Activated T-cell treated with anti-CD3 and anti-CD28 coated beads, Interleukin-2, amount 50 U/mL, for 48 hours (primary cell): ENCODE results near the gene RPL5.
"Not testable (repeated sequence)": the region's sequence is repeated elsewhere in the genome, so short reads cannot be mapped to it uniquely, and the experiment has no call there.

Source experiments
- DNase-seq, 2 experiments: peaks; one replicate each; pipeline ENCODE4 v3.0.0-alpha.2; 2020

Gene RPL5

GRCh38 chr1:92831762-92832536, at the start of gene RPL5:
Gene RPL5, plus strand, starts transcription at chr1:92832040. Its CDS starts 75 bp downstream, at chr1:92832115.
- DNase-seq: peak; percentile 99

GRCh38 chr1:92783550-92783949, 48.3 kb upstream of the RPL5 start:
- not testable (repeated sequence) for DNase-seq

GRCh38 chr1:92784021-92784638, 47.7 kb upstream of the RPL5 start:
- DNase-seq: peak; percentile 58 to 60

- DNase-seq: peak; percentile 77 to 79
Observed at GRCh38 chr1:92784639-92785500, 47.0 kb upstream of the RPL5 start, which contains the start of gene EVI5. Gene EVI5, minus strand, starts transcription at chr1:92785108. Its CDS starts 48,562 bp downstream, at chr1:92736546.

- no peak for DNase-seq
Observed at GRCh38 chr1:92786111-92786901, 45.5 kb upstream of the RPL5 start.

GRCh38 chr1:92790081-92790480, 41.8 kb upstream of the RPL5 start:
- no peak for DNase-seq

- DNase-seq: no peak
Observed at GRCh38 chr1:92790867-92791266, 41.0 kb upstream of the RPL5 start.

- no peak for DNase-seq
Observed at GRCh38 chr1:92791487-92792066, 40.3 kb upstream of the RPL5 start.

GRCh38 chr1:92792340-92792782, 39.5 kb upstream of the RPL5 start:
- no peak for DNase-seq

GRCh38 chr1:92795166-92795565, 36.7 kb upstream of the RPL5 start:
- DNase-seq: no peak

- no peak for DNase-seq
Observed at GRCh38 chr1:92797297-92797696, 34.5 kb upstream of the RPL5 start.

GRCh38 chr1:92797961-92798360, 33.9 kb upstream of the RPL5 start:
- DNase-seq: no peak

- no peak for DNase-seq
Observed at GRCh38 chr1:92803140-92803887, 28.5 kb upstream of the RPL5 start.

GRCh38 chr1:92804721-92805201, 27.1 kb upstream of the RPL5 start:
- DNase-seq: no peak

GRCh38 chr1:92805216-92805615, 26.6 kb upstream of the RPL5 start:
- no peak for DNase-seq

GRCh38 chr1:92808381-92808780, 23.5 kb upstream of the RPL5 start:
- DNase-seq: no peak

GRCh38 chr1:92816732-92817131, 15.1 kb upstream of the RPL5 start:
- no peak for DNase-seq

- no peak for DNase-seq
Observed at GRCh38 chr1:92817137-92817697, 14.6 kb upstream of the RPL5 start.

GRCh38 chr1:92817986-92818764, 13.7 kb upstream of the RPL5 start:
- peak in 1 of 2 experiments; percentile 27 for DNase-seq

- DNase-seq: no peak
Observed at GRCh38 chr1:92820024-92820423, 11.8 kb upstream of the RPL5 start.
